Measurements from ENCODE around the gene DGKD.
"Not testable (repeated sequence)": the region's sequence is repeated elsewhere in the genome, so short reads cannot be mapped to it uniquely, and the experiment has no call there.

DNA sequence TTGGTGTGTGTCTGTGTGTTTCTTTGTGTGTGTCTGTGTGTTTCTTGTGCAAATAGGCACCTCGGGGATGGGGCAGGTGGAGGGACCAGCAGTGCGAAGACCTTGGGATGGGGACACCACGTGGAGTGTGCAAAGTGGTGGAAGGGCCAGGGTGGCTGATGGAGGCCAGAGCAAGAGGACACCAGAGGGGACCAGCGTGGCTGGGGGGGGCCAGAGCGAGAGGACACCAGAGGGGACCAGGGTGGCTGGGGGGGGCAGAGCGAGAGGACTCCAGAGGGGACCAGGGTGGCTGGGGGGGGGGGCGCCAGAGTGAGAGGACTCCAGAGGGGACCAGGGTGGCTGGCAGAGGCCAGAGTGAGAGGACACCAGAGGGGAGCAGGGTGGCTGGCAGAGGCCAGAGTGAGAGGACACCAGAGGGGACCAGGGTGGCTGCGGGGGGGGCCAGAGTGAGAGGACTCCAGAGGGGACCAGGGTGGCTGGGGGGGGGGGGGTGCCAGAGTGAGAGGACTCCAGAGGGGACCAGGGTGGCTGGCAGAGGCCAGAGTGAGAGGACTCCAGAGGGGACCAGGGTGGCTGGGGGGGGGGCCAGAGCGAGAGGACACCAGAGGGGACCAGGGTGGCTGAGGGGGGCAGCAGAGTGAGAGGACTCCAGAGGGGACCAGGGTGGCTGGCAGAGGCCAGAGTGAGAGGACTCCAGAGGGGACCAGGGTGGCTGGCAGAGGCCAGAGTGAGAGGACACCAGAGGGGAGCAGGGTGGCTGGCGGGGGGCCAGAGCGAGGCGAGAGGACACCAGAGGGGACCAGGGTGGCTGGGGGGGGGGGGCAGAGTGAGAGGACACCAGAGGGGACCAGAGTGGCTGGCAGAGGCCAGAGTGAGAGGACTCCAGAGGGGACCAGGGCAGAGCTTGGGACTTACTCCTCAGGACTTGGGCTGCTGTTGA, 42.7 kb downstream of the DGKD start:
- TF ChIP-seq, protein P1, sequence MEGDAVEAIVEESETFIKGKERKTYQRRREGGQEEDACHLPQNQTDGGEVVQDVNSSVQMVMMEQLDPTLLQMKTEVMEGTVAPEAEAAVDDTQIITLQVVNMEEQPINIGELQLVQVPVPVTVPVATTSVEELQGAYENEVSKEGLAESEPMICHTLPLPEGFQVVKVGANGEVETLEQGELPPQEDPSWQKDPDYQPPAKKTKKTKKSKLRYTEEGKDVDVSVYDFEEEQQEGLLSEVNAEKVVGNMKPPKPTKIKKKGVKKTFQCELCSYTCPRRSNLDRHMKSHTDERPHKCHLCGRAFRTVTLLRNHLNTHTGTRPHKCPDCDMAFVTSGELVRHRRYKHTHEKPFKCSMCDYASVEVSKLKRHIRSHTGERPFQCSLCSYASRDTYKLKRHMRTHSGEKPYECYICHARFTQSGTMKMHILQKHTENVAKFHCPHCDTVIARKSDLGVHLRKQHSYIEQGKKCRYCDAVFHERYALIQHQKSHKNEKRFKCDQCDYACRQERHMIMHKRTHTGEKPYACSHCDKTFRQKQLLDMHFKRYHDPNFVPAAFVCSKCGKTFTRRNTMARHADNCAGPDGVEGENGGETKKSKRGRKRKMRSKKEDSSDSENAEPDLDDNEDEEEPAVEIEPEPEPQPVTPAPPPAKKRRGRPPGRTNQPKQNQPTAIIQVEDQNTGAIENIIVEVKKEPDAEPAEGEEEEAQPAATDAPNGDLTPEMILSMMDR (conservative IDR thresholded peaks at IDR 0.05; ENCODE audit: low read length): not testable (repeated sequence)
- TF ChIP-seq EZH2phosphoT487 (IDR thresholded peaks at IDR 0.05; ENCODE audit: borderline replicate concordance): not testable (repeated sequence)

Data from Loucy (cell line).